ENCODE results near the gene TRDMT1. TPM values are rescaled to one million over a fixed set of nuclear protein-coding genes. Genes with fewer than 3 reads are reported as not detected.

Gene TRDMT1
- total and polyA plus RNA-seq, 8 donors: 1.4 to 3.9 (median 2.9) TPM

GRCh38 chr10:17146892-17147291, 54.6 kb downstream of the TRDMT1 start:
- Histone ChIP-seq H3K4me1 (no peaks in the 10 kb centered on the region), H3K27ac (no peak overlapping the region), H3K36me3 (no peaks in the 10 kb centered on the region), H3K27me3 (no peaks in the 10 kb centered on the region), H3K9me3 (no peaks in the 10 kb centered on the region), H3K4me3 (no peak overlapping the region)
- ATAC-seq: no peak
- no peak for DNase-seq
- FAIRE-seq: no peak
- intact Hi-C loops (cut with DNase I): no loop called here
- WGBS, 2 donors: 93 to 97% methylated on average over 3 of the region's 3 CpGs
- no peak for TF ChIP-seq CTCF (IDR thresholded peaks at IDR 0.05)

DNA sequence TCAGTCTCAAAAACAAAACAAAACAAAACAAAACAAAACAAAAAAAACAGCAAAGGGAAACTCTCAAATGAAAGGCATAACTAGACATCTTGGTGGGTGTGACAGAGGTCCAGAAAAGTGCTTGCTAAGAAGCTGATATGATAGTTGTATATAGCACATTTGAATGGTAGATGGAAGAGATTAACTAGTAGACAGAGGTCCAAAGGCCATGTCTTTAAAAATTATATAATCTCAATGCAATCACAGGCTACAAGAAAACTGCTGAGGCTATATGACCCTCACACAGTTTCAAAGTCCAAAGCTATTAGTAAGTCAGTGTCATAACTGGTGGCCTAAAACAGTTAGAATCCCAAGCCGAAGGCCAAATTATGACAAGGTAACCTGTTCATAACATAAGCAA, 56.2 kb downstream of the TRDMT1 start:
- WGBS, 2 donors: 95 to 97% methylated on average over 1 of the region's 1 CpG
- FAIRE-seq (no peak), ATAC-seq (no peak), DNase-seq (no peak)
- Histone ChIP-seq H3K4me3 (no peak overlapping the region), H3K4me1 (no peaks in the 10 kb centered on the region), H3K9me3 (no peaks in the 10 kb centered on the region), H3K36me3 (no peaks in the 10 kb centered on the region), H3K27ac (no peak overlapping the region), H3K27me3 (no peaks in the 10 kb centered on the region)
- TF ChIP-seq CTCF (IDR thresholded peaks at IDR 0.05): no peak
- intact Hi-C loops (cut with DNase I): no loop called here

- H3K4me3 ChIP-seq: no peak overlapping the region
- no peaks in the 10 kb centered on the region for H3K9me3 ChIP-seq
- ATAC-seq (no peak), FAIRE-seq (no peak), DNase-seq (no peak)
- no peaks in the 10 kb centered on the region for H3K27me3 ChIP-seq
- 86 to 91% methylated on average over 5 of the region's 5 CpGs for WGBS, 2 donors
- intact Hi-C loops (cut with DNase I): no loop called here
- H3K4me1 ChIP-seq: no peaks in the 10 kb centered on the region
- no peak for TF ChIP-seq CTCF (IDR thresholded peaks at IDR 0.05)
- H3K27ac ChIP-seq: no peak overlapping the region
- no peaks in the 10 kb centered on the region for H3K36me3 ChIP-seq
These were observed 56.7 kb downstream of the TRDMT1 start for GRCh38 chr10:17144757-17145156.

DNA sequence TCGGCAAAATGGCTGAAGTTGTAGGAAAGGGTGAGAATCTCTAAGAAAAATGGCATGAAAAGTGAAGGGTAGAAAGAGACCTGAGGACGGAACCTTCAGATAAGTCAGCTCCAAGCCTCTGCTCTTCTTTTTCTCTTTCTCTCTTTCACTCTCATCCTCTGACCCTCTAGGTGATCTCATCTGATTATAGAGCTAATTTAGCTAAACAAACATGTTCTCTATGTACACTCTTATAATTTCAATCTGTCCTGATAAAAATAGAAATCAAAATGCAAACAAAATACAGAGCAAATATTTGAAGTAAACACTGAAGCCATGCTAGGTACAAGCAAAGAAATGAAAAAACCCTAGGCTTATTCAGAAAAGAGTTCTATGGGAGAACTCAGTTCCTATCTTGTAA, 57.4 kb downstream of the TRDMT1 start:
- WGBS, 2 donors: 63 to 78% methylated on average over 2 of the region's 2 CpGs

More for the DNA sequence above, 57.4 kb downstream of the TRDMT1 start:
- Histone ChIP-seq H3K27ac (no peak overlapping the region), H3K27me3 (no peaks in the 10 kb centered on the region), H3K4me1 (no peaks in the 10 kb centered on the region), H3K4me3 (no peak overlapping the region), H3K36me3 (no peaks in the 10 kb centered on the region), H3K9me3 (no peaks in the 10 kb centered on the region)
- TF ChIP-seq CTCF (IDR thresholded peaks at IDR 0.05): no peak
- intact Hi-C loops (cut with DNase I): no loop called here
- DNase-seq: no peak
- no peak for ATAC-seq
- FAIRE-seq: no peak

All from pancreas (tissue), 10 donors.